ENCODE data around the gene KLHDC8B. TPM values are rescaled to one million over a fixed set of nuclear protein-coding genes. Genes with fewer than 3 reads are reported as not detected.

KLHDC8B gene
- polyA plus RNA-seq, 10 donors = 64.9 to 114 (median 89.6) TPM

Other genes with a start within 250 kb of the KLHDC8B start
- gene P4HTM, start 181.4 kb upstream of the KLHDC8B start, polyA plus RNA-seq (ENCODE audit: insufficient read length in 10 of 10) = 10 to 100 TPM in 8 of 10 donors, 1 to 10 TPM in 2; 8.2 to 15.8 (median 12.7) TPM
- 100 to 1,000 TPM in 6 of 10 donors, 10 to 100 TPM in 4; 92.1 to 147 (median 106) TPM for gene WDR6, start 164.2 kb upstream of the KLHDC8B start, polyA plus RNA-seq (ENCODE audit: insufficient read length in 10 of 10)
- 10 to 100 TPM; 24.6 to 35.1 (median 29.1) TPM for gene DALRD3, start 153.0 kb upstream of the KLHDC8B start, polyA plus RNA-seq (ENCODE audit: insufficient read length in 10 of 10)
- 10 to 100 TPM; 43.0 to 58.3 (median 51.6) TPM for gene NDUFAF3, start 149.5 kb upstream of the KLHDC8B start, polyA plus RNA-seq (ENCODE audit: insufficient read length in 10 of 10)
- 100 to 1,000 TPM; 186 to 255 (median 241) TPM for gene IMPDH2, start 142.2 kb upstream of the KLHDC8B start, polyA plus RNA-seq (ENCODE audit: insufficient read length in 10 of 10)
- gene QRICH1, start 77.5 kb upstream of the KLHDC8B start, polyA plus RNA-seq (ENCODE audit: insufficient read length in 10 of 10) = 10 to 100 TPM; 47.5 to 63.6 (median 53.9) TPM
- gene QARS1, start 66.8 kb upstream of the KLHDC8B start, polyA plus RNA-seq (ENCODE audit: insufficient read length in 10 of 10) = 100 to 1,000 TPM; 227 to 289 (median 271) TPM
- gene USP19, start 50.8 kb upstream of the KLHDC8B start, polyA plus RNA-seq (ENCODE audit: insufficient read length in 10 of 10) = 10 to 100 TPM; 28.5 to 37.0 (median 32.0) TPM
- gene LAMB2, start 38.5 kb upstream of the KLHDC8B start, polyA plus RNA-seq (ENCODE audit: insufficient read length in 10 of 10) = 100 to 1,000 TPM; 258 to 439 (median 333) TPM
- 10 to 100 TPM; 11.4 to 18.8 (median 14.0) TPM for gene CCDC71, start 5.3 kb upstream of the KLHDC8B start, polyA plus RNA-seq (ENCODE audit: insufficient read length in 10 of 10)
- gene C3orf62, start 105.6 kb downstream of the KLHDC8B start, polyA plus RNA-seq (ENCODE audit: insufficient read length in 10 of 10) = 10 to 100 TPM in 2 of 10 donors, 1 to 10 TPM in 8; 4.2 to 15.5 (median 7.3) TPM
- 10 to 100 TPM; 30.0 to 66.4 (median 46.6) TPM for gene USP4, start 168.5 kb downstream of the KLHDC8B start, polyA plus RNA-seq (ENCODE audit: insufficient read length in 10 of 10)
- gene GPX1, start 186.8 kb downstream of the KLHDC8B start, polyA plus RNA-seq (ENCODE audit: insufficient read length in 10 of 10) = 100 to 1,000 TPM in 7 of 10 donors, 10 to 100 TPM in 3; 81.4 to 150 (median 113) TPM
- gene RHOA, start 240.4 kb downstream of the KLHDC8B start, polyA plus RNA-seq (ENCODE audit: insufficient read length in 10 of 10) = 100 to 1,000 TPM; 383 to 515 (median 449) TPM
- 10 to 100 TPM; 13.4 to 18.6 (median 16.0) TPM for gene TCTA, start 240.8 kb downstream of the KLHDC8B start, polyA plus RNA-seq (ENCODE audit: insufficient read length in 10 of 10)